ENCODE data around the gene ECT2.

DNA sequence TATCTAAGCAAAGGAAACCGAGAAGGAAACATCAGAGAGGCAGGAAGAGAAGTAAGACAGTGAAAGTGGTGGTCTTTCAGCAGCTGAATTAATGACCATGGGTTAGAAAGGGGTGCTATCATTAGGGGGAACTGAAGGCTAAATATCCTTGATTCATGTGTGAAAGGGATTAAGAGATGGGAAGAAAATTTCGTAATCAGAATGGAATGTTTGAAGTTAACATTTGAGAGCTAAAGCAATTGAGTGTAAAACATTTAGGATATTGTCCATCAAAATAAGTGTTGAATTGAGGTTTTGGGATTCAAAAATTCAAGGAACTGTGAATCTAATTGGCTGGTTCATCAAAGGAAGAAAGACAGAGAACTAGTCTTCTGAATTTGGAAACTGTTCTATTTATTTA, 4.1 kb upstream of the ECT2 start:
- TF ChIP-seq, protein P1, sequence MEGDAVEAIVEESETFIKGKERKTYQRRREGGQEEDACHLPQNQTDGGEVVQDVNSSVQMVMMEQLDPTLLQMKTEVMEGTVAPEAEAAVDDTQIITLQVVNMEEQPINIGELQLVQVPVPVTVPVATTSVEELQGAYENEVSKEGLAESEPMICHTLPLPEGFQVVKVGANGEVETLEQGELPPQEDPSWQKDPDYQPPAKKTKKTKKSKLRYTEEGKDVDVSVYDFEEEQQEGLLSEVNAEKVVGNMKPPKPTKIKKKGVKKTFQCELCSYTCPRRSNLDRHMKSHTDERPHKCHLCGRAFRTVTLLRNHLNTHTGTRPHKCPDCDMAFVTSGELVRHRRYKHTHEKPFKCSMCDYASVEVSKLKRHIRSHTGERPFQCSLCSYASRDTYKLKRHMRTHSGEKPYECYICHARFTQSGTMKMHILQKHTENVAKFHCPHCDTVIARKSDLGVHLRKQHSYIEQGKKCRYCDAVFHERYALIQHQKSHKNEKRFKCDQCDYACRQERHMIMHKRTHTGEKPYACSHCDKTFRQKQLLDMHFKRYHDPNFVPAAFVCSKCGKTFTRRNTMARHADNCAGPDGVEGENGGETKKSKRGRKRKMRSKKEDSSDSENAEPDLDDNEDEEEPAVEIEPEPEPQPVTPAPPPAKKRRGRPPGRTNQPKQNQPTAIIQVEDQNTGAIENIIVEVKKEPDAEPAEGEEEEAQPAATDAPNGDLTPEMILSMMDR (IDR thresholded peaks at IDR 0.05) = no peak
- TF ChIP-seq POLR2A (IDR thresholded peaks at IDR 0.05) = no peak
